Measurements from ENCODE around the gene P2RX1. TPM values are rescaled to one million over a fixed set of nuclear protein-coding genes. Genes with fewer than 3 reads are reported as not detected.

Gene P2RX1
- polyA plus RNA-seq, 2 of the 4 experiments (the other 2 are of a cell fraction): 0.05 to 0.13 TPM

GRCh38 chr17:3964203-3965117 lies 48.2 kb upstream of the P2RX1 start, which contains the start of gene ATP2A3:
TSS of gene ATP2A3 (minus strand) at chr17:3964437. CDS start at chr17:3964291, 146 bp downstream.
- peak in 1 of 2 experiments; percentile 69 for DNase-seq (ENCODE audit: low read depth in 1 of 2, low spot score in 1 of 2)
- Histone ChIP-seq H3K4me2 (peak within 1 kb of the TSS; percentile 92), H3K9me3 (no peaks in the 10 kb centered on the region), H3K27ac (peak within 1 kb of the TSS; percentile 74 to 86), H3K4me3 (peak within 1 kb of the TSS; percentile 55), H3K4me1 (peaks cover 32% of the 10 kb centered on the region)
- 5% methylated on average over 18 of the region's 92 CpGs for WGBS (ENCODE audit: missing lambda C conversion rate)
- ChIA-PET CTCF (interaction anchor here (0.6 to 5.9 kb wide), 19 partner anchors 10 to 291 kb away, joined by 3 to 32 read pairs (median 3); no protein-coding TSS in a partner anchor), POLR2A (interaction anchor here (0.9 to 1.8 kb wide), 7 partner anchors 11 to 179 kb away, joined by 3 to 14 read pairs (median 4); partner anchors contain the start of genes CYB5D2 and ZZEF1)
- peak; percentile 72 to 78 for ATAC-seq
- no peak for FAIRE-seq
- TF ChIP-seq RNF2 (IDR thresholded peaks at IDR 0.05; ENCODE audit: borderline replicate concordance, low read depth): peak; percentile 80; the same call in 1 of the 2 replicates
- no peak for TF ChIP-seq HOXB13 (CRISPR knock-in tag; IDR thresholded peaks at IDR 0.05; ENCODE audit: low read depth)
- TF ChIP-seq CHD2 (IDR thresholded peaks at IDR 0.05; ENCODE audit: low read length, partially characterized antibody): no peak
- TF ChIP-seq ATOH8 (CRISPR knock-in tag; IDR thresholded peaks at IDR 0.05; ENCODE audit: low read depth): no peak
- no peak for TF ChIP-seq RARB (CRISPR knock-in tag; IDR thresholded peaks at IDR 0.05)
- no peak for TF ChIP-seq ZC3H11A (IDR thresholded peaks at IDR 0.05)
- TF ChIP-seq EHMT2 (IDR thresholded peaks at IDR 0.05; ENCODE audit: low read depth): no peak
- TF ChIP-seq HOXA7 (CRISPR knock-in tag; IDR thresholded peaks at IDR 0.05): no peak
- TF ChIP-seq BCL3 (IDR thresholded peaks at IDR 0.05): 0 out of 3 replicates have a peak, but pooled peaks have one; percentile 28
- no peak for TF ChIP-seq CHD4 (IDR thresholded peaks at IDR 0.05; ENCODE audit: borderline replicate concordance)
- no peak for TF ChIP-seq ESRRA (IDR thresholded peaks at IDR 0.05; ENCODE audit: borderline replicate concordance, low read length)
- no peak for TF ChIP-seq SMC3 (IDR thresholded peaks at IDR 0.05)
- peak; percentile 59; the same call in 1 of the 2 replicates for TF ChIP-seq PHF8 (IDR thresholded peaks at IDR 0.05; ENCODE audit: borderline replicate concordance, low read depth)
- no peak for TF ChIP-seq HOXB5 (CRISPR knock-in tag; IDR thresholded peaks at IDR 0.05)
- no peak for TF ChIP-seq ZNF302 (CRISPR knock-in tag; IDR thresholded peaks at IDR 0.05)
- no peak for TF ChIP-seq CBX8 (IDR thresholded peaks at IDR 0.05)
- TF ChIP-seq ELK1 (IDR thresholded peaks at IDR 0.05; ENCODE audit: low read depth, low read length): no peak
- peak; percentile 43 for TF ChIP-seq POLR2A (IDR thresholded peaks at IDR 0.05; ENCODE audit: low read length)
- TF ChIP-seq JUN (IDR thresholded peaks at IDR 0.05): peak in 1 of 2 experiments; percentile 76; a peak in 2 of 5 replicates
- TF ChIP-seq HEYL (CRISPR knock-in tag; IDR thresholded peaks at IDR 0.05): no peak
- no peak for TF ChIP-seq RFX5 (IDR thresholded peaks at IDR 0.05)
- TF ChIP-seq HDAC2 (IDR thresholded peaks at IDR 0.05): 0 out of 2 replicates have a peak, but pooled peaks have one; percentile 28
- TF ChIP-seq USF2 (IDR thresholded peaks at IDR 0.05): no peak
- no peak for TF ChIP-seq FOSL2 (IDR thresholded peaks at IDR 0.05)
- TF ChIP-seq FOSL2 (CRISPR knock-in tag; IDR thresholded peaks at IDR 0.05): no peak
